Measurements from ENCODE around the gene MT1H.

The MT1H gene

GRCh38 chr16:56635441-56635967 lies 34.1 kb upstream of the MT1H start:
- in situ Hi-C loops (cut with HindIII; ENCODE audit: low sequenced_read_pairs), result no loop called here

DNA sequence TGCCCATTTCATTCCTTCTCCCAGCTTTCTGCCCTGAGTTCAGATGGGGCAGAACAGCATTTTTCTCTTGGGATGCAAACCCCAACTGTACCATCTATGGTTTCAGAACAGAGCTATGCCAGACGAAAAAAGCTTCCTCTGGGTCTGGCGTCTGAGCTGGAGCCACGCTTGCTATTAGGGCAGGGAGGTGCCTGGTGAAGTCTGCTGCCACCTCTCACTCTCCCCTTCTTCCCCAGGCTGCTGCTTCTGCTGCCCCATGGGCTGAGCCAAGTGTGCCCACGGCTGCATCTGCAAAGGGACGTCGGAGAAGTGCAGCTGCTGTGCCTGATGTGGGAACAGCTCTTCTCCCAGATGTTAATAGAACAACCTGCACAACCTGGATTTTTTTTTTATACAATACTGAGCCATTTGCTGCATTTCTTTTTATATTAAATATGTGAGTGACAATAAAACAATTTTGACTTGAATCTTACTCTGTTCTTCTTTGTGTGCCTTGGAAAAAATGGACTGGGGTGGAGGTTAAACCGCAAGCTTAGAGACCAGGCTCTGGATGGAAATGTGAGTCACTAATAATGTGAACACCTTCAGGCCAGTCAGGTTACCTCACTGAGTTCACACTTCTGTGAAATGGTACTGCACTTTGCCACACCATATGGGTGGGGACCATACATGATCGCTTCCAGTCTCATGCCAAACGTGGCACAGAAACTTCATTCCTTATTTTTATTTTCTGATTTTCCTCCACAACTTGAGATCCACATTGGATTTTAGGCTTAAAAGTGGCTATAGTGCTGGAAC lies 32.8 kb upstream of the MT1H start:
- in situ Hi-C loops (cut with HindIII; ENCODE audit: low sequenced_read_pairs), result no loop called here

- in situ Hi-C loops (cut with HindIII; ENCODE audit: low sequenced_read_pairs), result no loop called here
Measured at GRCh38 chr16:56637814-56638750, 31.5 kb upstream of the MT1H start, which contains the start of gene MT1A. MT1A (plus strand) TSS chr16:56638666; CDS start chr16:56638739, 73 bp downstream.

DNA sequence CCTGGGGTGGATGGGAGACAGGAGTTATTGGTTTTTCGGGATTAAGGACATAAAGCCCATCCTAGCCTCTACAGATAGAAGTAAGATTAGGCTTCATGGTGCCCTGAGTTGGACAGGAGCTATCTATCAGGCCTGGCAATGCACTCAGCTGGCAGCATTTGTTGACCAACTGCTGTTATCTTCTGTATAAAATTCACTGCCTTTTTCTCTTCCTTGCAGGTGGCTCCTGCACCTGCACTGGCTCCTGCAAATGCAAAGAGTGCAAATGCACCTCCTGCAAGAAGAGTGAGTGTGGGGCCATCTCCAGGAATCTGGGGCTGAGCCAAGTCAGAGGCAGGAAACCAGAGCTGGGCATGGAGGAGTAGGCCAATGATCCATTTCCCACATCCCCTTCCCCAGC lies 30.6 kb upstream of the MT1H start:
- in situ Hi-C loops (cut with HindIII; ENCODE audit: low sequenced_read_pairs), result no loop called here

GRCh38 chr16:56640076-56640475 lies 29.5 kb upstream of the MT1H start:
- in situ Hi-C loops (cut with HindIII; ENCODE audit: low sequenced_read_pairs), result no loop called here

DNA sequence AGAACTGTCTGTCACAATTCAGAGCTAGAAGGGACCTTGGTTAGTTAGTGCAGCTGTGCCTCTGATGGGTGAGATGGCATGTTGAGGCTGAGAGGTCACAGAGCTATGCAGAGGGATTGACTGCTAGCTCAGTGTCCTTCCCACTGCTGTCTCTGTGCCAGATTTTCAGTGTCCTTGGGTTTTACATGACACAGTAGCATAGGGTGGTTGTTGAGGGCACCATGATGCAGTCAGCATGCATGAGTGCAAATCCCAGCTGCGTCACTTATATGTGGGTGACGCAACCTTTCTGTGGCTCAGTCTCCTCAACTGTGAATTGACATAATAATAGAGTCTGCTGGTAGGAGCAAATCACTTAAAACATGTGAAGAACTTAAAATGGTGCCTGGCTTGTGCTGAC lies 28.4 kb upstream of the MT1H start:
- in situ Hi-C loops (cut with HindIII; ENCODE audit: low sequenced_read_pairs), result no loop called here

- in situ Hi-C loops (cut with HindIII; ENCODE audit: low sequenced_read_pairs), result no loop called here
Measured at GRCh38 chr16:56643080-56643778, 26.4 kb upstream of the MT1H start.

GRCh38 chr16:56643833-56644232 lies 25.8 kb upstream of the MT1H start:
- in situ Hi-C loops (cut with HindIII; ENCODE audit: low sequenced_read_pairs), result no loop called here

DNA sequence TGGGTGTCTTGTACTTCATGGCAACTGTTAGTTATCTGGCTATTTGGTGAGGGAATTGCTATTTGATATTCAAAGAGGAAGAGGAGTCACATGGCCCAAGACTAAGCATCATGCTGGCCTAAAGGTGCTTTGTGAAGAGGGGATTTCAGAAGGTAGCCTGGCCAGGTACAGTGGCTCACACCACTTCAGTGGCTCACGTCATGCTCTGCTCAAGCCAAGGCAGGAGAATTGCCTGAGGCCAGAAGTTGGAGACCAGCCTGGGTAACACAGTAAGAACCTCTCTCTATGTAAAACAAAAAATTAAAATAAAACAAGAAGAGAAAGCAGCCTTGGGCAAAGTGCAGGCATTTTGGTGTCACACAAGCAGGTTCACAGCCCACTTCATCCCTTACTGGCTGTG lies 24.3 kb upstream of the MT1H start:
- in situ Hi-C loops (cut with HindIII; ENCODE audit: low sequenced_read_pairs), result no loop called here

DNA sequence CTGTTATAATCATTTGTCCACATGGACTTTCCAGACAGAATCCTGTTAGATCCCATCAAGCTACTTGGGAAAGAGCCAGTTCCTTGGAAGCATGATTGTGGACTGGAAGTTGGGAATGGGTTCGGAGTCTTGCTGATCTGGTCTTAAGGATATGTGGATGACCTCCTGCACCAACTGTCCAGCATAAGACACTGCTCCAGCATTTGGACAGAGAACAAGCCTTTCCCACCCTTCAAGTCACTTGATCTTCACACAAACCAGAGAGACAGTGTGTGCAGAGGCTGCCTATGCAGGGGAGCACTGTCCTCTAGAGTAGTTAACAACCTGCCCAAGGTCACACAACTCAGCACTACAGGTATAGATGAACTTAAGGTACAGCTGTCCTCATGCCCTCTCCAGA lies 23.8 kb upstream of the MT1H start:
- in situ Hi-C loops (cut with HindIII; ENCODE audit: low sequenced_read_pairs), result no loop called here

DNA sequence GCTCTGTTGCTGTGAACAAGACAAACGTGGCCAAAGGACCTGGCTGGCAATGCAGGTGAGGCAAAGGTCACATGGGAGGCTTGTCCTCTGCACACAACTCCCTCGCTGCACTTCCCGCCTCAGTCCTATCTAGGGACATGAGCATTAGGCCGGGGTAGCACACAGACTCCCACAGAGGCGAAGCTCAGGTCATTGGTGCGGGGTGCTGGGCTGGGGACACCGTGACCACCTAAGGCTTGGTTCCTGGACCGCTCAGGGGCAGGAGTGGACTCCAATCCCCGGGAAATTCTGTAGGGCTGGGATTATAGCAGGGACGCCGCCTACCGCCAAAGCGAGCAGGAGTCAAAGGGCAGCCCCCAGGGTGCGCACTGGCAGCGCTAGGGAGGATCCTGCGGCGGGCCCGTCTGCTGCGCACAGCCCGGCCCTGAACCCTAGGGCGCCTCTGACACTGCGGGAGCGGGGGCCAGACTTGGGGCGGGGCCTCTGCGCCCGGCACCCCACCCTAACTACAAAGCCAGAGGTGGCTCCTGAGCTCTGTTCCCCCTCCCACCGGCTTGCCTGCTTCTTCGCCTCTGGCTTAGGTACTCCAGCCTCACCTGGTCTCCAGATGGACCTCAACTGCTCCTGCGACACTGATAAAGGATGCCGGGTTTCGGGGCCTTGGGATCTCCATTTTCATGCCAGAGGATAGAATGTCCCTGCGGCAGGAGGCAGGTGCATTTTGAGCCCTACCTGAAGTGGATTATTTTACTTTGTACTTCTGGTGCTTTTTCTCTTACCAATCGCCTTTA lies 21.8 kb upstream of the MT1H start:
- in situ Hi-C loops (cut with HindIII; ENCODE audit: low sequenced_read_pairs), result no loop called here

DNA sequence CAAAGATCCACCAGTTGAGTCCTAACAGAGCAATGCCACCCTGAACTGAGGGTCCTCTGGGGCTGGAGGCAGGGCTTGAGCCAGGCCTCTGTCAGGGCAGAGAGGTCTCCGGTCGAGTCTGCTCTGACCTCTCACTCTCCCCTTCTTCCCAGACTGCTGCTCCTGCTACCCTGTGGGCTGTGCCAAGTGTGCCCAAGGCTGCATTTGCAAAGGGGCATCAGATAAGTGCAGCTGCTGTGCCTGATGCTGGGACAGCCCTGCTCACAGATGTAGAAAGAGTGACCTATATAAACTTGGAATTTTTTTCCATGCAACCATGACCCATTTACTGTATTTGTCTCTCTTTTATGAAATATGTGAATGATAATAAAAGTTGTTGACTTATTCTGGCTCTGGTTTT lies 20.3 kb upstream of the MT1H start:
- in situ Hi-C loops (cut with HindIII; ENCODE audit: low sequenced_read_pairs), result no loop called here

DNA sequence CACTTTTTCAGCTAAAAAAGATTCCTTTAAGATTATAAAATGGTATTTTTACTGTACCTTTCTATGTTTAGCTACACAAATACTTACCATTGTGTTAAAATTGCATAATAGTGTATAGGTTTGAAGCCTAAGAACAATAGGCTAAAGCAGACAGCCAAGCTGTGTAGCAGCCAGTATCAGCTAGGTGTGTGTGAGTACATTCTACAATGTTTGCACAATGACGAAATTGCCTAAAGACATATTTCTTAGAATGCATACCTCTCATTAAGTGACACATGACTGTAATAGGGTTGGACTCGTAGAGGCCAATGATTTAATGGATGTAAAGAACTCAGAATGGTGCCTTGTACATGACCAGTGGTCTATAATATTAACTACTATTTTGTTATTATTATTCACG lies 19.8 kb upstream of the MT1H start:
- in situ Hi-C loops (cut with HindIII; ENCODE audit: low sequenced_read_pairs), result no loop called here

DNA sequence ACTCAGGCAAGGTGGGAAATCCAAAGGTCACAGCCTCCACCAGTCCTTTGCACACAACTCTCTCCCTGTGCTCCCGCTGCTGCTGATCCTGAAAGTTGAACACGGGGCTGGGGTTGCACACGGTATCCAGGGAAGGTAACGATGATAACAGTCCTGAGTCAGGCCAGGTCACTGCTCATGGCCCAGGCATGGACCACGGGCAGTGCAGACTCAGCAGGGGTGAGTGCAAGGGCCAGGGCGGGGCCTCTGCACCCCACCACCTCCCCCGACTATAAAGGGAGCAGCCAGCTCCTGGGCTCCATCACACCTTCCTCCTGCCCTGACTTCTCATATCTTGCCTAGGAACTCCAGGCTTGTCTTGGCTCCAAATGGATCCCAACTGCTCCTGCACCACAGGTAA lies 18.0 kb upstream of the MT1H start, which contains the start of gene MT1B:
Gene MT1B (plus strand): TSS at position 301 of the 400 bp plus-strand sequence. CDS start 68 bp downstream, at position 369.
- in situ Hi-C loops (cut with HindIII; ENCODE audit: low sequenced_read_pairs), result no loop called here

DNA sequence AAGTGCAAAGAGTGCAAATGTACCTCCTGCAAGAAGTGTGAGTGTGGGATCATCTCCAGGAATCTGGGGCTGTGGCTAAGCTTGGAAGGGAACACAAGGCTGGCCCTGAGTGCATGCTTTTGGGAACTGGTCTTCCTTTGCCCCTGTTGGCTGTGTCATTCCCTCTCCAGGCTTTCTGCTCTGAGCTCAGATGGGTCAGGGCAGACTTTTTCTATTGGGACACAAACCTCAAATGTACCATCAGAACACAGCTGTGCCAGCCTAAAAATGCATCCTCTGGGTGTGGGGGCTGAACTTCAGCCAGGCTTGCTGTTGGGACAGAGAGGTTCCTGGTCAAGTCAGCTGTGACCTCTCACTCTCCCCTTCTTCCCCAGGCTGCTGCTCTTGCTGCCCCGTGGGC lies 17.0 kb upstream of the MT1H start:
- in situ Hi-C loops (cut with HindIII; ENCODE audit: low sequenced_read_pairs), result no loop called here

DNA sequence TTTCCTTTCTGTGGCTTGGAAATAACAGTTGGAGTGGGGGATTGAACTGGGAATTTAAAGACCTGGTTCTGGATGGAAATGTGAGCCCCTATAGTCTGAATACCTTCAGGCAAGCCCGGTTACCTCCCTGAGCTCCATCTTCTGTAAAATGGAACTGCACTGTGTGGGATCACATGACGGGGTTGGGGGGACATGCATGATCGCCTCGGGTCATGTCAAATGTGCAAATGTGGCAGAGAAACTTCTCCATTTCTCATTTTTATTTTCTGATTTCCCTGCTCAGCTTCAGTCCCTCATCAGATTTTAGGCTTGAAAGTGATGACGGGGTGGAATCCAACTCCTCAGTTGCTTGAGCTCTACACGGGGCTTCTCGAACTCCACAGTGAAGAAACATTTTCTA lies 16.4 kb upstream of the MT1H start:
- in situ Hi-C loops (cut with HindIII; ENCODE audit: low sequenced_read_pairs), result no loop called here

DNA sequence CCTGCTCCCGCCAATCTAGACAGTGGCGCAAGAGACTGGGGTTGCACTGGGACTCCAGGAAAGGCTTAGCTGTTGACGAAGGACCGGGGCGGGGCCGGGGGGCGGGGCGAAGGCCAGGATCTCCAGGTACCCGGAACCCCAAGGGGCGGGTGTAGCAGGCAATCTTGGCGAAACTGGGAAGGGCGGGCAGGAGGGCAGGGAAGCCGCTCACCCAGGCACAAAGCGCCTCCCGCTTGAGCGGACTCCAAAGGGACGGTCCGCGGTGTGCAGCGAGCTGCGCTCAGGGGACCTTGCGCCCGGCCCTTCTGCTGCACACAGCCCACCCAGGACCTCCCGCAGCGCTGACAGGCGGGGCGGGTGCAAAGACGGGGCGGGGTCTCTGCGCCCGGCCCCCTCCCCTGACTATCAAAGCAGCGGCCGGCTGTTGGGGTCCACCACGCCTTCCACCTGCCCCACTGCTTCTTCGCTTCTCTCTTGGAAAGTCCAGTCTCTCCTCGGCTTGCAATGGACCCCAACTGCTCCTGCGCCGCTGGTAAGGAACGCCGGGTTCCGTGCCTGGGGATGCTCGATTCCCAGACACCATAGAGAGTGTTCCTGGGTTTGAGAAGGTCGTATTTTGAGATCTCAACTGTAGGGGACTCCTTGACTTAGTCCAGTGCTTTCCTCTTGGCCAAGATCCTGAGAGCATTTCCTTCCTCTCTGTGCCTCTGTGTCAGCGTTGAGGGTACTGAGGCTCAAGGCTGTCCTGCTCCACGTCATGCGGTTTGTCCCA lies 11.9 kb upstream of the MT1H start, which contains the start of gene MT1F:
Gene MT1F (plus strand): TSS at position 405 of the 772 bp plus-strand sequence. CDS start 100 bp downstream, at position 505.
- in situ Hi-C loops (cut with HindIII; ENCODE audit: low sequenced_read_pairs), result no loop called here

- in situ Hi-C loops (cut with HindIII; ENCODE audit: low sequenced_read_pairs), result no loop called here
Measured at GRCh38 chr16:56658327-56658875, 11.2 kb upstream of the MT1H start.
